Gastroesophageal sphincter (tissue), 4 donors: ENCODE results near the gene OGA. TPM values are rescaled to one million over a fixed set of nuclear protein-coding genes. Genes with fewer than 3 reads are reported as not detected.

Source experiments
- ATAC-seq: fragments of 150-250 bp; one replicate; pipeline ENCODE4 v1.9.1; 2016; ENCODE audit warnings: mild to moderate bottlenecking, moderate library complexity
- H3K27ac ChIP-seq, 4 donors: fragments of 200-600 bp; sonication (generic) in 3 of 4; 1 replicate in 3 of 4; 2 replicates in 1 of 4; pipeline ENCODE4 v1.5.1; 2016 to 2019
- H3K27me3 ChIP-seq: fragments of 200-600 bp; sonication (generic); one replicate; pipeline ENCODE4 v1.5.1; 2019
- H3K36me3 ChIP-seq, 2 donors: fragments of 200-600 bp; sonication (generic); one replicate each; pipeline ENCODE4 v1.5.1; 2019; ENCODE audit warnings: control low read depth in 1 of 2
- H3K4me1 ChIP-seq, 3 donors: fragments of 200-600 bp; sonication (generic); 1 replicate in 2 of 3; 2 replicates in 1 of 3; pipeline ENCODE4 v1.5.1; 2016 to 2019; ENCODE audit warnings: control low read depth in 2 of 3
- H3K4me3 ChIP-seq, 2 donors: fragments of 200-600 bp; sonication (generic); one replicate each; pipeline ENCODE4 v1.5.1; 2019; ENCODE audit warnings: mild to moderate bottlenecking in 1 of 2, moderate library complexity in 1 of 2
- H3K9me3 ChIP-seq, 3 donors: fragments of 200-600 bp; sonication (generic); one replicate each; pipeline ENCODE4 v1.5.1; 2017 to 2019; ENCODE audit warnings: control low read depth in 2 of 3
- EP300 ChIP-seq: sonication (generic); formaldehyde crosslinking; IDR thresholded peaks from one replicate; pipeline ENCODE4 v1.6.1; 2017; ENCODE audit warnings: antibody characterized with exemption, mild to moderate bottlenecking
- POLR2A ChIP-seq, 2 donors: fragments of 450-650 bp; IDR thresholded peaks; one replicate each; pipeline ENCODE4 v1.6.1; 2017; ENCODE audit warnings: antibody characterized with exemption in 2 of 2, mild to moderate bottlenecking in 2 of 2, moderate library complexity in 1 of 2
- POLR2AphosphoS5 ChIP-seq: sonication (generic); formaldehyde crosslinking; IDR thresholded peaks from one replicate; pipeline ENCODE4 v1.6.1; 2017; ENCODE audit warnings: antibody characterized with exemption
- WGBS, 2 donors: methylation state at CpG; one replicate each; pipeline ENCODE4 v1.1.5; 2018; ENCODE audit warnings: low coverage in 1 of 2; 5-methylcytosine and 5-hydroxymethylcytosine counted together
- total RNA-seq, 4 donors: library from RNA; depleted of rRNA; stranded (reverse); fragments of >200 nt; gene quantifications; one replicate each; pipeline ENCODE4 v1.1.0, GENCODE V29; 2016
- TF ChIP-seq, protein P1 (sequence below), 4 experiments: fragments of 200-600 bp in 2 of 4; fragments of 450-650 bp in 2 of 4; sonication (generic) in 1 of 4; IDR thresholded peaks; one replicate each; pipeline ENCODE4 v1.5.1; 2017 to 2019; ENCODE audit warnings: antibody characterized with exemption in 4 of 4, mild to moderate bottlenecking in 2 of 4, moderate library complexity in 2 of 4

OGA gene
- total RNA-seq, 4 donors from 2014 or later: 92.5 to 163 (median 115) TPM

DNA sequence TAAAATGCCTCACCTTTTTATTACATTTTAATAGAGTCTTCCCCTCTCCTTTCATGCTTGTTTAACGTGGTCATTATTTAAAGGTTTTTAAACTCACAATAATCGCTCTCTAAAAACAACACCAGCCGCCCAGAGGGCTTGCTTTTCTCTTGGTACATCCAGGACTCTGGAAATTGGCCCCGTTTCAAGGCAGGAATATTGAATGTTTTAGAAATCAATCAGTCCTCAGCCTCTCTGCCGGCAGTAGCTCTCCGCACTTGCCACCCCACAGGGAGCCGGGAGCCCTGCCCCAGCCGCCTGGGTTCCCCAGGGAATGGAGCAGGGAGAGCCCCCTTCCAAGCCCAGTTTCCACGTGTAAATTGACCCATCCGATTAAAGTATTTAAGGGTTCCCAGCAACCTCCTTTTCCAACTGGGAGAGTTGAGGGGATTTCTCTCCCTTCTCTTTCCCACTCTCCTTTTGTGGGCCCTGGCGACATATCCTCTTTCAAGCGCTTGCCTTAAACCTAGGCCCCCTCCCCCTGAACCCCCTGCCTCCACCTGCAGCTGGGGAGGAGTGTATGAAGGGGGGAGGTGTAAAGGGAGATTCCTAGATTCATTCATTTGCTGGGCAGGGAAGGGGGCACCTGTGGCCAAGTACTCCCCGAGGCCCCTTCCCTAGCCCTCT is 44.2 kb downstream of the OGA start:
- Histone ChIP-seq H3K36me3 (no peaks in the 10 kb centered on the region), H3K4me3 (no peak overlapping the region), H3K9me3 (no peaks in the 10 kb centered on the region), H3K4me1 (peaks cover 2 to 43% (median 19%) of the 10 kb centered on the region in 3 donors), H3K27me3 (peaks cover 100% of the 10 kb centered on the region), H3K27ac (no peak overlapping the region)
- 8 to 12% methylated on average over 9 to 10 of the region's 13 CpGs for WGBS, 2 donors
- TF ChIP-seq EP300 (no peak), POLR2A (IDR thresholded peaks at IDR 0.05) (no peak), POLR2AphosphoS5 (no peak)
- TF ChIP-seq, protein P1, sequence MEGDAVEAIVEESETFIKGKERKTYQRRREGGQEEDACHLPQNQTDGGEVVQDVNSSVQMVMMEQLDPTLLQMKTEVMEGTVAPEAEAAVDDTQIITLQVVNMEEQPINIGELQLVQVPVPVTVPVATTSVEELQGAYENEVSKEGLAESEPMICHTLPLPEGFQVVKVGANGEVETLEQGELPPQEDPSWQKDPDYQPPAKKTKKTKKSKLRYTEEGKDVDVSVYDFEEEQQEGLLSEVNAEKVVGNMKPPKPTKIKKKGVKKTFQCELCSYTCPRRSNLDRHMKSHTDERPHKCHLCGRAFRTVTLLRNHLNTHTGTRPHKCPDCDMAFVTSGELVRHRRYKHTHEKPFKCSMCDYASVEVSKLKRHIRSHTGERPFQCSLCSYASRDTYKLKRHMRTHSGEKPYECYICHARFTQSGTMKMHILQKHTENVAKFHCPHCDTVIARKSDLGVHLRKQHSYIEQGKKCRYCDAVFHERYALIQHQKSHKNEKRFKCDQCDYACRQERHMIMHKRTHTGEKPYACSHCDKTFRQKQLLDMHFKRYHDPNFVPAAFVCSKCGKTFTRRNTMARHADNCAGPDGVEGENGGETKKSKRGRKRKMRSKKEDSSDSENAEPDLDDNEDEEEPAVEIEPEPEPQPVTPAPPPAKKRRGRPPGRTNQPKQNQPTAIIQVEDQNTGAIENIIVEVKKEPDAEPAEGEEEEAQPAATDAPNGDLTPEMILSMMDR (IDR thresholded peaks at IDR 0.05): no peak
- no peak for ATAC-seq

DNA sequence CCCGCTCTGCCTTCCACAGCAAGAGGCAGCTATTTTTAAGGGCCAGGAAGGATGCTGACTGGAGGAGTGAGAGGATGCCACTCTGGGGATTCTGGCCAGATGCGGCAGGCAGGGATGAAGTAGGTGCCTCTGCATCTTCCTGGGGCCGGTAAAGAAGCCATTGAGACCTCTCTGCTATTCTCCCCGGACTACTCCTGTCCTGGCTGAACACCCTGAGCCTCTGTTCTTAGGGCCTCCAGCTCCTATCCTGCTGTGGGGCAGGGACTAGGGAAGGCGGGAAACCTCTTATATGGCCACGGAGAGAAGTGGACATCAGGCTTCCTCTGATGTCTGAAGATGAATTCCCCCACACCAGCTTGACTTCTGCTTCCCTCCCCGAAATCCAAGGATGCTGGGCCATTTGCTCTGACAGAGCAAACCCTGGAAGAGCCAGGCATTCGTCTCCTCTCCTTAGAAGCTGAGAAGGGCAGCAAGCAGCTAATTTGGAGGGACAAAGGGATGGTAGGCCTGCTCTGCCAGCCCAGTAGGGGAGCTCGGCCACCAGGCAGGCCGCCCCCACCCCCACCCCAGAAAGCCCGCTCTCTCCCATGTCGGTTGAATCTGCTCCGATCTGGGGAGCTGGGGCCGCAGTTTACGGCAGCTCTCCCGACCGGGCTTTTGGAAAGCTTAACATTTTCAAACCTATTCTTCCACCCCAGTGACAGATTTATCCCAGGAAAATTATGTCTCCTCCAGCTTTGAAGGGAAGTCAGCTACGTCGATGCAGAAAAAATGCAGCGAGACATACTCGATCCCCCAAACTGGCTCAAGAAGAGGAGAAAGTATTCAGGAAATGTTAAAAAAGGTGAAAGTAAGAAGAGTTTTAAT is 45.1 kb downstream of the OGA start:
- H3K9me3 ChIP-seq: no peaks in the 10 kb centered on the region
- TF ChIP-seq, protein P1 (IDR thresholded peaks at IDR 0.05): no peak
- TF ChIP-seq POLR2A (IDR thresholded peaks at IDR 0.05) (no peak), EP300 (no peak)
- no peak overlapping the region for H3K4me3 ChIP-seq
- H3K4me1 ChIP-seq: peaks cover 2 to 36% (median 15%) of the 10 kb centered on the region in 3 donors
- H3K27ac ChIP-seq: no peak overlapping the region
- 11 to 33% methylated on average over 3 to 5 of the region's 21 CpGs for WGBS, 2 donors
- peaks cover 99% of the 10 kb centered on the region for H3K27me3 ChIP-seq
- no peak for ATAC-seq
- H3K36me3 ChIP-seq: no peaks in the 10 kb centered on the region

DNA sequence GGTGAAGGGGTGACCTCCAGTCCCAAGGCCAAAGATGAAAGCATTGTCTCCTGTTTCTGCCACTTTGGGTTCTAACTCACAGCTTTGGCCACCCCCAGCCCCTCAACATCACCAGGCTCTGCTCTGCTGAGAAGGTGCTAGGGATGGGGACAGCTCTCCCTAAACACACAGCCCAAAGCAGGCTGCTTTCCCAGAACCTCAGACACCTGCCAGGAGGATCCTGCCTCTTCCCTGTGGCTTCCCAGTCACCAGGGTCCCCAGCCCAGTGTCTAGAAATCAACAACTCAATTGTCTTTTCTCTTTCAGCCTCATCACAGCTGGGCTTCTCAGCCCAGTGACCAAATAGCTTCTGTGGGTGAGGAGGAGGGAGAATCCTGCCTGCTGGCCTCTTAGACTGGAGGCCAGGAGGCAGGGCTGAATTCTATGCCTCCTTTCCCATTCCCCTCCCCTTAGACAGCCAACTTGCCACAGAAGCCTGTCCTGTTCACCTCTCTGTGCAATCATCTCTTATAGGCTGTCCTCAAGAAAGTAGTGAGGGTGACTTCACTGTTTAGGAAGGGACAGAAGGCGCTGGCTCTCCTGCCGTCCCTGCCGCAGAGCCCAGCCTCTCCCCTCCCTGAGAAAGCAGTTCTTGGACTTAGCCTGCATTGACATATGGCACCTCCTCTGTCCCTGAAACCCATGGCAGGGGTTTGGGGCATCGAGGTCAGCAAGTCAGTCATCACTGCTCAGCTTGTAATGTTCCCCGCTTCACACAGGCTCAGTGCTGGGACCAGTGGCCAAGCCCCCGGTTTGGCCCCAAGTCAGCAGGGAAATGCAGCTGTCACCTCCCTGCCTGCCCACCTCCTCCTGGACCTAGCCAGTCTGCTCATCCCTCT is 46.0 kb downstream of the OGA start:
- Histone ChIP-seq H3K4me1 (peaks cover 2 to 36% (median 15%) of the 10 kb centered on the region in 3 donors), H3K27ac (no peak overlapping the region), H3K4me3 (no peak overlapping the region), H3K36me3 (no peaks in the 10 kb centered on the region), H3K9me3 (no peaks in the 10 kb centered on the region), H3K27me3 (peaks cover 99% of the 10 kb centered on the region)
- ATAC-seq: no peak
- TF ChIP-seq, protein P1 (IDR thresholded peaks at IDR 0.05): no peak
- TF ChIP-seq POLR2AphosphoS5: no peak
- no peak for TF ChIP-seq EP300
- TF ChIP-seq POLR2A (IDR thresholded peaks at IDR 0.05): no peak
- WGBS, 2 donors: 70 to 81% methylated on average over 3 to 5 of the region's 6 CpGs

DNA sequence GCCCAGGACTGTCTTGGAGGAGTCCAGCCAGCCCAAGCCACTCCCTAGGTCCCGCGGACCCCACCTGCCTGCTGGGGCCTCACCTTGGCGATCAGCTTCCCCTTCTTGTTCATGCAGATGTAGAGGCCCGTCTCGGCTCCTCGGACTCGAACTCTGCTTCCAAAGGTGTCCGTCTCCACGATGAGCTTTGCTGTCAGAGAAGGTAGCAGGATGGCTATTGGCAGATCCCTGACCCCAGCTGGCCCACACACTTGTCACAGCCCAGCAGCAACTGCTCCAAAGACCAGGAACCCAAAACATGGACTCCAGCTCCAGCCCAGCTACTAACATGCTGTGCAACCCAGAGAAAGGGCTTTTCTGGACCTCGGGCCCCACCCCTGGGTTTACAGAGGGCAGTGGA is 46.9 kb downstream of the OGA start:
- Histone ChIP-seq H3K4me3 (no peak overlapping the region), H3K27ac (no peak overlapping the region), H3K36me3 (no peaks in the 10 kb centered on the region), H3K27me3 (peaks cover 97% of the 10 kb centered on the region), H3K4me1 (peaks cover 2 to 34% (median 14%) of the 10 kb centered on the region in 3 donors), H3K9me3 (no peaks in the 10 kb centered on the region)
- whole genome bisulfite sequencing, 2 donors: no CpG with 5 or more reads among the region's 10 CpGs
- TF ChIP-seq POLR2AphosphoS5 (no peak), POLR2A (IDR thresholded peaks at IDR 0.05) (no peak), EP300 (no peak)
- TF ChIP-seq, protein P1 (IDR thresholded peaks at IDR 0.05): no peak
- no peak for ATAC-seq
